ENCODE measurements around the gene SLC24A2. TPM values are rescaled to one million over a fixed set of nuclear protein-coding genes. Genes with fewer than 3 reads are reported as not detected.
"Not testable (repeated sequence)": the region's sequence is repeated elsewhere in the genome, so short reads cannot be mapped to it uniquely, and the experiment has no call there.

Gene SLC24A2
- not detected for total RNA-seq

- intact Hi-C loops (cut with micrococcal nuclease) = no loop called here
- Mint-ChIP-seq H3K27ac (no peak within 1 kb of the TSS), H3K9me3 (no peaks in the 10 kb centered on the region), H3K27me3 (peaks cover 22% of the 10 kb centered on the region), H3K4me3 (no peak within 1 kb of the TSS), H3K36me3 (no peaks in the 10 kb centered on the region), H3K4me1 (ENCODE audit: low read depth) (no peaks in the 10 kb centered on the region)
- DNase-seq = no peak
- ChIA-PET CTCF (no interaction called here), POLR2A (no interaction called here)
Observed at GRCh38 chr9:19788614-19789271, at the start of gene SLC24A2. SLC24A2 (minus strand) TSS chr9:19789037.

- H3K4me1 Mint-ChIP-seq (ENCODE audit: low read depth); H3K27ac Mint-ChIP-seq; H3K36me3 Mint-ChIP-seq; H3K4me3 Mint-ChIP-seq; POLR2A ChIA-PET; DNase-seq; intact Hi-C loops (cut with micrococcal nuclease); CTCF ChIA-PET; H3K27me3 Mint-ChIP-seq; H3K9me3 Mint-ChIP-seq: not testable (repeated sequence)
Observed at GRCh38 chr9:19833331-19833730, 44.5 kb upstream of the SLC24A2 start.

GRCh38 chr9:19830796-19831195 is 42.0 kb upstream of the SLC24A2 start:
- DNase-seq = no peak
- Mint-ChIP-seq H3K36me3 (no peaks in the 10 kb centered on the region), H3K27me3 (peaks cover 3% of the 10 kb centered on the region), H3K4me1 (ENCODE audit: low read depth) (no peaks in the 10 kb centered on the region), H3K27ac (no peak overlapping the region), H3K9me3 (no peaks in the 10 kb centered on the region), H3K4me3 (no peak overlapping the region)
- CTCF ChIA-PET = no interaction called here
- POLR2A ChIA-PET = no interaction called here
- intact Hi-C loops (cut with micrococcal nuclease) = no loop called here

GRCh38 chr9:19828576-19829109 is 39.8 kb upstream of the SLC24A2 start:
- H3K27me3 Mint-ChIP-seq = peaks cover 3% of the 10 kb centered on the region
- H3K4me3 Mint-ChIP-seq = no peak overlapping the region
- POLR2A ChIA-PET = no interaction called here
- no peak overlapping the region for H3K27ac Mint-ChIP-seq
- H3K4me1 Mint-ChIP-seq (ENCODE audit: low read depth) = no peaks in the 10 kb centered on the region
- no peaks in the 10 kb centered on the region for H3K36me3 Mint-ChIP-seq
- intact Hi-C loops (cut with micrococcal nuclease) = no loop called here
- CTCF ChIA-PET = no interaction called here
- no peaks in the 10 kb centered on the region for H3K9me3 Mint-ChIP-seq
- no peak for DNase-seq

GRCh38 chr9:19816769-19817168 is 27.9 kb upstream of the SLC24A2 start:
- Mint-ChIP-seq H3K4me1 (ENCODE audit: low read depth) (no peaks in the 10 kb centered on the region), H3K9me3 (peaks cover 24% of the 10 kb centered on the region), H3K4me3 (no peak overlapping the region), H3K27me3 (peaks cover 8% of the 10 kb centered on the region), H3K27ac (no peak overlapping the region), H3K36me3 (no peaks in the 10 kb centered on the region)
- ChIA-PET CTCF (no interaction called here), POLR2A (no interaction called here)
- intact Hi-C loops (cut with micrococcal nuclease) = no loop called here
- DNase-seq = no peak

GRCh38 chr9:19812194-19812593 is 23.4 kb upstream of the SLC24A2 start:
- intact Hi-C loops (cut with micrococcal nuclease) = no loop called here
- no peak overlapping the region for H3K4me3 Mint-ChIP-seq
- no peaks in the 10 kb centered on the region for H3K4me1 Mint-ChIP-seq (ENCODE audit: low read depth)
- H3K36me3 Mint-ChIP-seq = no peaks in the 10 kb centered on the region
- H3K27ac Mint-ChIP-seq = no peak overlapping the region
- H3K27me3 Mint-ChIP-seq = peaks cover 15% of the 10 kb centered on the region
- CTCF ChIA-PET = no interaction called here
- POLR2A ChIA-PET = no interaction called here
- no peak for DNase-seq
- peaks cover 23% of the 10 kb centered on the region for H3K9me3 Mint-ChIP-seq

GRCh38 chr9:19809422-19810269 is 20.8 kb upstream of the SLC24A2 start:
- ChIA-PET POLR2A (no interaction called here), CTCF (no interaction called here)
- no peaks in the 10 kb centered on the region for H3K36me3 Mint-ChIP-seq
- intact Hi-C loops (cut with micrococcal nuclease) = no loop called here
- peaks cover 10% of the 10 kb centered on the region for H3K27me3 Mint-ChIP-seq
- H3K4me3 Mint-ChIP-seq = no peak overlapping the region
- H3K4me1 Mint-ChIP-seq (ENCODE audit: low read depth) = no peaks in the 10 kb centered on the region
- no peak overlapping the region for H3K27ac Mint-ChIP-seq
- DNase-seq = no peak
- H3K9me3 Mint-ChIP-seq = peaks cover 10% of the 10 kb centered on the region

- Mint-ChIP-seq H3K36me3 (no peaks in the 10 kb centered on the region), H3K4me3 (no peak overlapping the region), H3K4me1 (ENCODE audit: low read depth) (no peaks in the 10 kb centered on the region), H3K27me3 (peaks cover 10% of the 10 kb centered on the region), H3K27ac (no peak overlapping the region), H3K9me3 (no peaks in the 10 kb centered on the region)
- CTCF ChIA-PET = no interaction called here
- intact Hi-C loops (cut with micrococcal nuclease) = no loop called here
- DNase-seq = no peak
- POLR2A ChIA-PET = no interaction called here
Observed at GRCh38 chr9:19807182-19807892, 18.5 kb upstream of the SLC24A2 start.

GRCh38 chr9:19804431-19804830 is 15.6 kb upstream of the SLC24A2 start:
- ChIA-PET POLR2A (no interaction called here), CTCF (no interaction called here)
- DNase-seq = no peak
- Mint-ChIP-seq H3K4me1 (ENCODE audit: low read depth) (no peaks in the 10 kb centered on the region), H3K4me3 (no peak overlapping the region), H3K9me3 (no peaks in the 10 kb centered on the region), H3K27ac (no peak overlapping the region), H3K27me3 (peaks cover 6% of the 10 kb centered on the region), H3K36me3 (no peaks in the 10 kb centered on the region)
- intact Hi-C loops (cut with micrococcal nuclease) = no loop called here

- H3K4me1 Mint-ChIP-seq (ENCODE audit: low read depth) = no peaks in the 10 kb centered on the region
- H3K27ac Mint-ChIP-seq = no peak overlapping the region
- ChIA-PET CTCF (no interaction called here), POLR2A (no interaction called here)
- peaks cover 2% of the 10 kb centered on the region for H3K27me3 Mint-ChIP-seq
- intact Hi-C loops (cut with micrococcal nuclease) = no loop called here
- H3K4me3 Mint-ChIP-seq = no peak overlapping the region
- H3K9me3 Mint-ChIP-seq = no peaks in the 10 kb centered on the region
- no peaks in the 10 kb centered on the region for H3K36me3 Mint-ChIP-seq
- no peak for DNase-seq
Observed at GRCh38 chr9:19800884-19801283, 12.0 kb upstream of the SLC24A2 start.

- Mint-ChIP-seq H3K36me3 (no peaks in the 10 kb centered on the region), H3K27me3 (peaks cover 2% of the 10 kb centered on the region), H3K9me3 (no peaks in the 10 kb centered on the region), H3K4me1 (ENCODE audit: low read depth) (no peaks in the 10 kb centered on the region), H3K27ac (no peak overlapping the region), H3K4me3 (no peak overlapping the region)
- POLR2A ChIA-PET = no interaction called here
- DNase-seq = no peak
- intact Hi-C loops (cut with micrococcal nuclease) = no loop called here
- CTCF ChIA-PET = no interaction called here
Observed at GRCh38 chr9:19799784-19800183, 10.9 kb upstream of the SLC24A2 start.

- H3K27ac Mint-ChIP-seq = no peak overlapping the region
- no peak overlapping the region for H3K4me3 Mint-ChIP-seq
- H3K4me1 Mint-ChIP-seq (ENCODE audit: low read depth) = no peaks in the 10 kb centered on the region
- H3K9me3 Mint-ChIP-seq = no peaks in the 10 kb centered on the region
- peaks cover 22% of the 10 kb centered on the region for H3K27me3 Mint-ChIP-seq
- ChIA-PET CTCF (no interaction called here), POLR2A (no interaction called here)
- H3K36me3 Mint-ChIP-seq = no peaks in the 10 kb centered on the region
- intact Hi-C loops (cut with micrococcal nuclease) = no loop called here
- DNase-seq = no peak
Observed at GRCh38 chr9:19788152-19788551, 685 bp downstream of the SLC24A2 start.
